Spleen (tissue), 11 donors: ENCODE results near the gene SETBP1. TPM values are rescaled to one million over a fixed set of nuclear protein-coding genes. Genes with fewer than 3 reads are reported as not detected.

Source experiments
- DNase-seq: peaks from one replicate; pipeline ENCODE4 v3.0.0-alpha.2; 2020
- H3K27ac ChIP-seq, 8 donors: fragments of 200-600 bp; sonication (generic) in 7 of 8; 1 replicate in 4 of 8; 2 replicates in 4 of 8; pipeline versions ENCODE4 v1.5.0 to v1.8.0; 2016 to 2021; ENCODE audit warnings: inconsistent platforms in 4 of 8, mild to moderate bottlenecking in 4 of 8, moderate library complexity in 1 of 8
- H3K27me3 ChIP-seq, 7 donors: fragments of 200-600 bp; sonication (generic) in 6 of 7; replicated peaks in 1 of 7; 1 replicate in 4 of 7; 2 replicates in 3 of 7; pipeline versions ENCODE4 v1.5.0 to v1.8.0; 2016 to 2021; ENCODE audit warnings: inconsistent platforms in 3 of 7, mild to moderate bottlenecking in 1 of 7
- H3K36me3 ChIP-seq, 6 donors: fragments of 200-600 bp; sonication (generic) in 5 of 6; 1 replicate in 4 of 6; 2 replicates in 2 of 6; pipeline versions ENCODE4 v1.5.0 to v1.8.0; 2016 to 2021; ENCODE audit warnings: inconsistent platforms in 2 of 6
- H3K4me1 ChIP-seq, 6 donors: fragments of 200-600 bp; sonication (generic) in 5 of 6; 1 replicate in 3 of 6; 2 replicates in 3 of 6; pipeline versions ENCODE4 v1.5.0 to v1.8.0; 2016 to 2021; ENCODE audit warnings: inconsistent platforms in 3 of 6
- H3K4me3 ChIP-seq, 8 donors: fragments of 200-600 bp; sonication (generic) in 7 of 8; 1 replicate in 4 of 8; 2 replicates in 4 of 8; pipeline versions ENCODE4 v1.5.0 to v1.8.0; 2016 to 2021; ENCODE audit warnings: inconsistent platforms in 4 of 8, mild to moderate bottlenecking in 4 of 8, moderate library complexity in 2 of 8
- H3K9me3 ChIP-seq, 8 donors: fragments of 200-600 bp; sonication (generic) in 7 of 8; 1 replicate in 4 of 8; 2 replicates in 4 of 8; pipeline versions ENCODE4 v1.5.0 to v1.8.0; 2016 to 2021; ENCODE audit warnings: inconsistent platforms in 4 of 8
- POLR2A ChIP-seq, 3 donors: fragments of 450-650 bp; IDR thresholded peaks; one replicate each; pipeline ENCODE4 v1.5.1; 2017; ENCODE audit warnings: antibody characterized with exemption in 3 of 3, mild to moderate bottlenecking in 1 of 3
- POLR2AphosphoS5 ChIP-seq, 3 donors: sonication (generic); formaldehyde crosslinking; IDR thresholded peaks; one replicate each; pipeline ENCODE4 v1.5.1; 2017; ENCODE audit warnings: antibody characterized with exemption in 3 of 3
- WGBS, 5 donors: extraction: QIAGEN DNeasy Blood & Tissue Kit in 3 of 5; methylation state at CpG; one replicate each; pipeline versions ENCODE4 v1.1.5 to v1.1.7; 2013 to 2018; 5-methylcytosine and 5-hydroxymethylcytosine counted together
- intact Hi-C: fragments of 100-400 bp; cut with DNase I; formaldehyde crosslinking; loops from one replicate; pipeline ENCODE4 v1.15.0; 2023; ENCODE audit warnings: low total_unique reads
- polyA plus RNA-seq, 3 donors: library from polyadenylated mRNA; stranded (reverse); fragments of 200-250 nt; gene quantifications; one replicate each; pipeline ENCODE4 v1.2.1, GENCODE V29; 2013
- total RNA-seq, 7 donors: library from RNA; depleted of rRNA in 3 of 7; stranded (reverse); fragments of >200 nt in 3 of 7; fragmentation: NEBNext Ultra II Directional in 4 of 7; extraction: Animal tissue kit (Norgen Biotek cat#: 25700) in 4 of 7; gene quantifications; one replicate each; pipeline versions ENCODE4 v1.1.0 to v1.2.1, GENCODE V29; 2016 to 2021
- TF ChIP-seq, protein P1 (sequence below), 11 experiments: fragments of 200-600 bp in 7 of 11; fragments of 450-650 bp in 4 of 11; sonication (generic) in 4 of 11; IDR thresholded peaks in 8 of 11; conservative IDR thresholded peaks in 3 of 11; 1 replicate in 7 of 11; 2 replicates in 4 of 11; pipeline versions ENCODE4 v1.4.0 to v1.8.0; 2016 to 2021; ENCODE audit warnings: antibody characterized with exemption in 11 of 11, inconsistent platforms in 4 of 11, mild to moderate bottlenecking in 1 of 11
- donor health status: healthy with polysubstance abuse.
- donor health status: DM: no; HTN: no; CAD: no; lungs with moderate emphysema.
- donor health status: DM: no; HTN: no; CAD: no.
- donor health status: Bipolar disorder and iron deficiency.
- donor health status: healthy.
- donor health status: DM: no; HTN: no; CAD: no.
- donor health status: DM: yes; HTN: yes; CAD: no.

The SETBP1 gene
- total and polyA plus RNA-seq, 10 donors: 2.0 to 50.7 (median 33.1) TPM

DNA sequence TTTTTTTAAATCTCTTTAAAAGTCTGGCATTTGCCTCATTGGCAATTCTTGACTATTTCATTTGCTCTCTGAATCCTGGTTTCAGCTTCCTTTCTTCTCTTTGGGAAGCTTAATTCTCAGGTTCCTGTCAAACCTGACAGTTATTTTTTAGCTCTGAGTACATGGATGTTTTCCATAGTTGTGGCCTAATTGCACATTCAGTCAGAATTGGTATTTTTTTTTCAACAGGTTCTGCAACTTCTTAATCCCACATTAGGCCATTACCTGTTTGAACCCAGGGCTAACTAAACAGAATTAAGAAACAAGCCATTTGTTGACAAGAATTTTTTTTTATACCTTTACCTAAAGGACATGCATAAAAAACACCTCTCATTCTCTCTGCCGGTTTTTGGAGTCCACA lies 338.8 kb downstream of the SETBP1 start:
- TF ChIP-seq POLR2AphosphoS5 (IDR thresholded peaks at IDR 0.05): no peak
- TF ChIP-seq, protein P1, sequence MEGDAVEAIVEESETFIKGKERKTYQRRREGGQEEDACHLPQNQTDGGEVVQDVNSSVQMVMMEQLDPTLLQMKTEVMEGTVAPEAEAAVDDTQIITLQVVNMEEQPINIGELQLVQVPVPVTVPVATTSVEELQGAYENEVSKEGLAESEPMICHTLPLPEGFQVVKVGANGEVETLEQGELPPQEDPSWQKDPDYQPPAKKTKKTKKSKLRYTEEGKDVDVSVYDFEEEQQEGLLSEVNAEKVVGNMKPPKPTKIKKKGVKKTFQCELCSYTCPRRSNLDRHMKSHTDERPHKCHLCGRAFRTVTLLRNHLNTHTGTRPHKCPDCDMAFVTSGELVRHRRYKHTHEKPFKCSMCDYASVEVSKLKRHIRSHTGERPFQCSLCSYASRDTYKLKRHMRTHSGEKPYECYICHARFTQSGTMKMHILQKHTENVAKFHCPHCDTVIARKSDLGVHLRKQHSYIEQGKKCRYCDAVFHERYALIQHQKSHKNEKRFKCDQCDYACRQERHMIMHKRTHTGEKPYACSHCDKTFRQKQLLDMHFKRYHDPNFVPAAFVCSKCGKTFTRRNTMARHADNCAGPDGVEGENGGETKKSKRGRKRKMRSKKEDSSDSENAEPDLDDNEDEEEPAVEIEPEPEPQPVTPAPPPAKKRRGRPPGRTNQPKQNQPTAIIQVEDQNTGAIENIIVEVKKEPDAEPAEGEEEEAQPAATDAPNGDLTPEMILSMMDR (IDR thresholded peaks at IDR 0.05 in 8 of 11, conservative IDR thresholded peaks at IDR 0.05 in 3 of 11): no peak
- TF ChIP-seq POLR2A (IDR thresholded peaks at IDR 0.05): no peak
- Histone ChIP-seq H3K27ac (no peak overlapping the region), H3K36me3 (no peaks in the 10 kb centered on the region), H3K4me1 (peaks cover 0 to 11% (median 0%) of the 10 kb centered on the region in 6 donors), H3K4me3 (no peak overlapping the region), H3K27me3 (no peaks in the 10 kb centered on the region), H3K9me3 (no peaks in the 10 kb centered on the region)
- no peak for DNase-seq
- intact Hi-C loops: no loop called here
- 87 to 100% (median 100%) methylated on average over 1 of the region's 1 CpG for WGBS, 5 donors

DNA sequence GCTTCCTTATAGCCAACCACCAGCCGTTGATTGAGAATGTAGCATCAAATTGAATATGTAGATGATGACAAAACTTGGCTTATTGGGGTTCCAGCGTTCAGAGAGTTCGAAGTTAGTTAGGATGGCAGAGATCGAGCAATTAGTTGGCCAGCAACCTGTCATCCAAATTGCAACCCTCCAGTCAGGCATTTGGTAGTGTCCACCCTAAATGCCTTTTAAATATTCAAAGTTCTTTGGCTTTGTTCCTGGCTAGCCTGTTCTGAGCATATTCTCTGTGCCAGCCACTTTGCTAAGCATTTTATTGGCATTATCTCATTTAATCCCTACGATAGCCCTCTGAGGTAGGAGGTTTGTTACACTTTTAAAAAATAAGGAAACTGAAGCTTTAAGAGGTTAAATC lies 342.8 kb downstream of the SETBP1 start:
- H3K36me3 ChIP-seq: no peaks in the 10 kb centered on the region

DNA sequence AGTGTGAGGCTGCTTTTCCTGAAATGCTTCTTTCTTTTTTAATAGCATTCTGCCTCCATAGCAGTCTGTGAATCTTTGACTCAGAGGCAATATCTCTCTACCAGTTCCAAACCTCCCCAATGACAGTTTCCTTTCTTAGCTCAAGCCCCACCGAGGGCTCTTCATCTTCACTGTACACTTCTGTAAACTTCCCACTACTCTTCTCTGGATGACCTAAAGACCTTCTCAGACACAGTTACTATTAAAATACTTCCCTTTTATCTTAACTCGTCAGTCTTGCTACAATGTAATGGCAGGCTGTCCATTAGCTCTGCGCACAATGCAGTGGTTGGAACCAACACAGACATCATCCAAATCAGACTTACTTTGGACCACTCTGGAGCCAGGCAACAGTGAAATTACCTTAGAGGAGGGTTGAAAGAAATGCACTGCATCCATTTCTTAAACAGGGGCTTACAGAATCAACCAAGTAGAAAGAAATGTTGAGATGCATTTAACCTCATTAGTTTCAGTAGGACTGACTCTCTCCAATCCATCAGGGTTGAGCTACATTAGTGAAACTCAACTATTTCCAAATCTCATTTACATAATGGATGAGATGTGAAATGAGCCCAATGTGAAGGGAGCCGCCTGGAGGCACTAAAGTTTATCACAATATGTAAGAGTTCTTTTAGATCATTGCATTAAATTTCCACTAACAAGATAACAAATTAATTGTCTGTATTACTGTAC lies 343.8 kb downstream of the SETBP1 start:
- no peak overlapping the region for H3K27ac ChIP-seq
- H3K4me1 ChIP-seq: peaks cover 0 to 12% (median 0%) of the 10 kb centered on the region in 6 donors
- TF ChIP-seq POLR2AphosphoS5 (IDR thresholded peaks at IDR 0.05): no peak
- TF ChIP-seq, protein P1 (IDR thresholded peaks at IDR 0.05 in 8 of 11, conservative IDR thresholded peaks at IDR 0.05 in 3 of 11): no peak
- no peak for TF ChIP-seq POLR2A (IDR thresholded peaks at IDR 0.05)
- H3K27me3 ChIP-seq: no peaks in the 10 kb centered on the region
- intact Hi-C loops: no loop called here
- H3K36me3 ChIP-seq: no peaks in the 10 kb centered on the region
- no peak for DNase-seq
- H3K9me3 ChIP-seq: peaks cover 0 to 5% (median 0%) of the 10 kb centered on the region in 8 donors
- 57 to 61% (median 59%) methylated on average over 4 of the region's 4 CpGs for WGBS, 5 donors
- no peak overlapping the region for H3K4me3 ChIP-seq

More for the DNA sequence above, 342.8 kb downstream of the SETBP1 start:
- Histone ChIP-seq H3K27ac (no peak overlapping the region), H3K4me1 (peaks cover 0 to 12% (median 0%) of the 10 kb centered on the region in 6 donors), H3K4me3 (no peak overlapping the region), H3K9me3 (peaks cover 0 to under 1% (median 0%) of the 10 kb centered on the region in 8 donors), H3K27me3 (no peaks in the 10 kb centered on the region)
- no peak for DNase-seq
- TF ChIP-seq, protein P1 (IDR thresholded peaks at IDR 0.05 in 8 of 11, conservative IDR thresholded peaks at IDR 0.05 in 3 of 11): no peak
- no peak for TF ChIP-seq POLR2A (IDR thresholded peaks at IDR 0.05)
- TF ChIP-seq POLR2AphosphoS5 (IDR thresholded peaks at IDR 0.05): no peak
- intact Hi-C loops: no loop called here
- 80 to 91% (median 84%) methylated on average over 5 of the region's 5 CpGs for WGBS, 5 donors

DNA sequence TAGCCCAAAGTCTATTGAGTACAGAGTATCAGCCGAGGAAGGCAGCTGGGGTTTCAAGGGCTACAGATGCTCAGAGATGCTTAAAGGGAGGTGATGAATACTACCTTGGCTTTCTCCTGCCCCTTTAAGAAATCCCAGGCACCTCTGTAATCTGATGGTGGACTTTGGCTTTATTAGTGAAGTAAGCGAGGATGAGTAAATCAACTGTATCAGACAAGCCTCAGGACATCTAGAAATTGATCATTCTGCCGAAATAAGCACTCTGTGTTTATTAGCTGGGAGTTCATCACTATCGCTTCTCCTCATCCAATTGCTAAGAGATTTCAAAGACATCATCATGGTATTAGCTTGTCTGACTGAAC lies 344.4 kb downstream of the SETBP1 start:
- Histone ChIP-seq H3K4me3 (no peak overlapping the region), H3K27me3 (no peaks in the 10 kb centered on the region), H3K36me3 (no peaks in the 10 kb centered on the region), H3K4me1 (peaks cover 0 to 12% (median 0%) of the 10 kb centered on the region in 6 donors), H3K9me3 (peaks cover 0 to 5% (median 0%) of the 10 kb centered on the region in 8 donors), H3K27ac (no peak overlapping the region)
- no peak for TF ChIP-seq POLR2AphosphoS5 (IDR thresholded peaks at IDR 0.05)
- TF ChIP-seq, protein P1 (IDR thresholded peaks at IDR 0.05 in 8 of 11, conservative IDR thresholded peaks at IDR 0.05 in 3 of 11): no peak
- no peak for TF ChIP-seq POLR2A (IDR thresholded peaks at IDR 0.05)
- DNase-seq: no peak
- intact Hi-C loops: no loop called here
- 85 to 95% (median 93%) methylated on average over 4 of the region's 4 CpGs for WGBS, 5 donors
